ENCODE results near the gene IRX3.
"Not testable (repeated sequence)": the region's sequence is repeated elsewhere in the genome, so short reads cannot be mapped to it uniquely, and the experiment has no call there.

The IRX3 gene

GRCh38 chr16:54268340-54268739, 18.2 kb downstream of the IRX3 start:
- no peak for DNase-seq (ENCODE audit: low spot score in 2 of 2)
- no peak overlapping the region for H3K27ac Mint-ChIP-seq
- no peaks in the 10 kb centered on the region for H3K9me3 Mint-ChIP-seq
- H3K36me3 Mint-ChIP-seq, result no peaks in the 10 kb centered on the region
- H3K4me1 Mint-ChIP-seq, result no peaks in the 10 kb centered on the region
- no peak overlapping the region for H3K4me3 Mint-ChIP-seq
- no peak for ATAC-seq

- no peaks in the 10 kb centered on the region for H3K36me3 Mint-ChIP-seq
- H3K4me3 Mint-ChIP-seq, result no peak overlapping the region
- DNase-seq (ENCODE audit: low spot score in 2 of 2), result no peak
- no peaks in the 10 kb centered on the region for H3K4me1 Mint-ChIP-seq
- ATAC-seq, result no peak
- H3K27ac Mint-ChIP-seq, result no peak overlapping the region
- no peaks in the 10 kb centered on the region for H3K9me3 Mint-ChIP-seq
Observed at GRCh38 chr16:54266363-54266955, 20.1 kb downstream of the IRX3 start.

GRCh38 chr16:54265575-54266107, 20.9 kb downstream of the IRX3 start:
- Mint-ChIP-seq H3K9me3 (no peaks in the 10 kb centered on the region), H3K4me1 (no peaks in the 10 kb centered on the region), H3K36me3 (no peaks in the 10 kb centered on the region), H3K4me3 (no peak overlapping the region), H3K27ac (no peak overlapping the region)
- ATAC-seq (no peak), DNase-seq (ENCODE audit: low spot score in 2 of 2) (no peak)

- DNase-seq (ENCODE audit: low spot score in 2 of 2) (no peak), ATAC-seq (no peak)
- H3K9me3 Mint-ChIP-seq, result no peaks in the 10 kb centered on the region
- H3K4me1 Mint-ChIP-seq, result no peaks in the 10 kb centered on the region
- H3K36me3 Mint-ChIP-seq, result no peaks in the 10 kb centered on the region
- H3K4me3 Mint-ChIP-seq, result no peak overlapping the region
- H3K27ac Mint-ChIP-seq, result no peak overlapping the region
Observed at GRCh38 chr16:54253118-54253517, 33.5 kb downstream of the IRX3 start.

- Mint-ChIP-seq H3K4me3 (no peak overlapping the region), H3K9me3 (peaks cover 4% of the 10 kb centered on the region), H3K4me1 (no peaks in the 10 kb centered on the region), H3K27ac (no peak overlapping the region), H3K36me3 (no peaks in the 10 kb centered on the region)
- ATAC-seq (no peak), DNase-seq (ENCODE audit: low spot score in 2 of 2) (no peak)
Observed at GRCh38 chr16:54248863-54249710, 37.5 kb downstream of the IRX3 start.

GRCh38 chr16:54247705-54248104, 38.9 kb downstream of the IRX3 start:
- not testable (repeated sequence) for H3K4me3 Mint-ChIP-seq; H3K4me1 Mint-ChIP-seq; ATAC-seq; H3K9me3 Mint-ChIP-seq; H3K27ac Mint-ChIP-seq; H3K36me3 Mint-ChIP-seq; DNase-seq (ENCODE audit: low spot score in 2 of 2)

DNA sequence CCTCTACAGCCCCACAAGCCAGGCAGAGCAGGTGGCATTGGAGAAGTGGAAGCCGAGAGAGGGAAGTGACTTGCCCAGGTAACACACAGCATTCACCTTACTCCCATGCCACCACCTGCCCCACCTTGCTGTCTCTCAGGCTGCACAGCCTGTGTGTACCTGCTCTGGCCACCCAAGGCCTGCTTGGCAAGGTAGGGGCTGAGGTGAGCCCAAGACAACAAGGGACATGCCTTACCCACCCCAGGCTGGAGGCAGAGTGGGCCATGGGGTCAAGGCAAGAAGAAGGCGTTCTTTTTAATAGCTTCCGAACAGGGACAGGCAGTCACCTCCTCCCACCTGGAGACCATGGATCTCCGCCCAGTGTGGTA, 40.1 kb downstream of the IRX3 start:
- ATAC-seq (peak; percentile 7), DNase-seq (ENCODE audit: low spot score in 2 of 2) (no peak)
- Mint-ChIP-seq H3K4me3 (no peak overlapping the region), H3K4me1 (no peaks in the 10 kb centered on the region), H3K36me3 (no peaks in the 10 kb centered on the region), H3K27ac (no peak overlapping the region), H3K9me3 (peaks cover 4% of the 10 kb centered on the region)

DNA sequence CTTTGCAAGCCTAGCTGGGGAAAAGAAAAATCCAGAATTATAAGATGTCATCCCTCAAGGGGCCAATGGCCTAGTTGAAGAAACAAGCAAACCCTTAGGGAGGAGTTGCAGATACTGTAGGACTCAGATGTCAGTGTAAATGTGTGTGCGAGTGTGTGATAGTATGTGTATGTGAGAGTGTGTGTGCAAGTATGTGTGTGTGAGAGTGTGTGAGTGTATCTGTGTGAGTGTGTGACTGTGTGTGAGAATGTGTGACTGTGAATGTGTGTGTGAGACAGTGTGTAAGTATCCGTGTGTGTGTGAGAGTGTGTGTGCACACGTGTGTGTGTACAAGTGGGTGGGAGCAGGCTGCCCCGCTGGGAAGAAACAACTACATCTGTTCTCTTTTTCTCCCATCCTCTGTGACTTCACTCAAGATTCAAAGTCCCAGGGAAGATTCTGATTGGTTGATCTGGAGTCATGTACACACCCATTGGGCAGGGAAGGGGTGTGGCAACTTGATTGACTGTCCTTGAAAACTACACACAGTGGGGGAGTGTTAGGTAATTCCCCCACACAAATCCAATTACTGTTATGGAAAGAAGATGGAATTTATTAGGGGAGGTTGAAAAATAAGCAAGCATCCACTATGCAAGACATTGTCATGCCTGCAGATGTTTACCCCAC, 40.7 kb downstream of the IRX3 start:
- Mint-ChIP-seq H3K9me3 (peaks cover 4% of the 10 kb centered on the region), H3K36me3 (no peaks in the 10 kb centered on the region), H3K4me1 (no peaks in the 10 kb centered on the region), H3K27ac (no peak overlapping the region), H3K4me3 (no peak overlapping the region)
- DNase-seq (ENCODE audit: low spot score in 2 of 2) (no peak), ATAC-seq (no peak)

- no peak for DNase-seq (ENCODE audit: low spot score in 2 of 2)
- H3K4me3 Mint-ChIP-seq, result no peak overlapping the region
- no peaks in the 10 kb centered on the region for H3K36me3 Mint-ChIP-seq
- peaks cover 4% of the 10 kb centered on the region for H3K9me3 Mint-ChIP-seq
- no peak overlapping the region for H3K27ac Mint-ChIP-seq
- H3K4me1 Mint-ChIP-seq, result no peaks in the 10 kb centered on the region
- ATAC-seq, result no peak
Observed at GRCh38 chr16:54244061-54244886, 42.3 kb downstream of the IRX3 start.

DNA sequence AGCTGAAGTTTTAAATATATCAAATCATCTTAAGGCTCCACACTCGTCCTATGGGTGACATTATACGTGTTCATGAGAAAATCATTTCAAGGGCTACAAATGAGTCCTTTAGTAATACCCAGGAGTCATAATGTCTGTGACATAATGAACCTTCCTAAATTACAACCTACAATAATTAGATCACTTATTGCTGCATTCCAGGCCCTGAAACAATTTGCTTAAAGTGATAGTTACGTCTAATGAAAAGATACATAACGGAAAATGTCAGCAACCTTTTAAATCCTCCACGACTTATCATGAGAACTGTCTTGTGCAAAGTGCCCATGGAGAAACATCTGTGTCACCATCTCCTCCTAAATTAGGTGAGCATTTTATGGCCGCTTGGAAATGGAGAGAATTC, 43.4 kb downstream of the IRX3 start:
- ATAC-seq, result no peak
- no peaks in the 10 kb centered on the region for H3K4me1 Mint-ChIP-seq
- DNase-seq (ENCODE audit: low spot score in 2 of 2), result no peak
- H3K36me3 Mint-ChIP-seq, result no peaks in the 10 kb centered on the region
- no peak overlapping the region for H3K27ac Mint-ChIP-seq
- peaks cover 4% of the 10 kb centered on the region for H3K9me3 Mint-ChIP-seq
- no peak overlapping the region for H3K4me3 Mint-ChIP-seq

- ATAC-seq, result no peak
- Mint-ChIP-seq H3K36me3 (no peaks in the 10 kb centered on the region), H3K4me3 (no peak overlapping the region), H3K4me1 (no peaks in the 10 kb centered on the region), H3K9me3 (peaks cover 4% of the 10 kb centered on the region), H3K27ac (no peak overlapping the region)
- no peak for DNase-seq (ENCODE audit: low spot score in 2 of 2)
Observed at GRCh38 chr16:54242199-54242598, 44.4 kb downstream of the IRX3 start.

DNA sequence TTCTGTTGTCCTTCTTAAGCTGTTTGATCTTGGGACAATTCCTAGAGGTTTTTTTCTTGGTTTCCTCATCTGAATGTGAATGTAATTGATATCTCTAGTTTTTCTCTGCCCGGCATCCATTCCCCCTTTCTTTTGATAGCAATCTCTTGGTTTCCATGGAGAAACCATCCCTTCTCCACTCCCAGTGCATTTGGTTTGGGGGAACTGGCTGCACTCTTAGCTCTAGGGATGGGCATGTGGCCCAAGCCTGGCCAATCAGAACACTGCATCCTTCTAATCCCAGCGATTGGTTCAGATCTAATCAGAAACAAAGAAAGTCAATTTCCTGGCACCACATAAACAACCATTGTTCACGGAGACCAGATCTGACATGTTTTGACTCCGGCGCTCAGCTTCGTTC, 45.1 kb downstream of the IRX3 start:
- Mint-ChIP-seq H3K27ac (no peak overlapping the region), H3K4me1 (no peaks in the 10 kb centered on the region), H3K4me3 (no peak overlapping the region), H3K36me3 (no peaks in the 10 kb centered on the region), H3K9me3 (peaks cover 4% of the 10 kb centered on the region)
- DNase-seq (ENCODE audit: low spot score in 2 of 2) (no peak), ATAC-seq (no peak)

GRCh38 chr16:54240271-54241129, 46.1 kb downstream of the IRX3 start:
- Mint-ChIP-seq H3K4me1 (no peaks in the 10 kb centered on the region), H3K27ac (no peak overlapping the region), H3K36me3 (no peaks in the 10 kb centered on the region), H3K4me3 (no peak overlapping the region), H3K9me3 (no peaks in the 10 kb centered on the region)
- no peak for DNase-seq (ENCODE audit: low spot score in 2 of 2)
- ATAC-seq, result no peak

DNA sequence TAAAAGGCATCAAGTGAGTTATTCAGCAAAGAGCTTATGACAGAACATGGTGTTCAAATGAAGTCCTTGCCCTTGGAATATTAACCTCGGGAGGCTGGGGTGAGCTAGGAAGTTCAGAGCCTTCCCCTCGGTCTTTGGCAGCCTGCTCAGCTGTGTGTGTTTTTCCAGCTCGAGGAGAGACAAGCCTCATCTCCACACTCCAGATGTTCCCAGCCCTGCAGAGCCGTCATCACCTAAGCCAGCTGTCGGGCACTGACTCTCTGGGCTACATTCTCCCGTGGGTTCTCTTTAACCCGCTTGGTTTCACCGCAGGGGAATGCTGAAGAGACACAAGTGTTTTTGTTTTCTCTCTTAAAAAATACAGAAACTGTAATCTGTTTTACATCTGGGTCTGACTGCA, 47.1 kb downstream of the IRX3 start:
- Mint-ChIP-seq H3K4me1 (no peaks in the 10 kb centered on the region), H3K36me3 (no peaks in the 10 kb centered on the region), H3K9me3 (no peaks in the 10 kb centered on the region), H3K27ac (no peak overlapping the region), H3K4me3 (no peak overlapping the region)
- no peak for ATAC-seq
- DNase-seq (ENCODE audit: low spot score in 2 of 2), result no peak
